GM12892 (cell line): ENCODE measurements around the gene FAM107A.

Source experiments
- DNase-seq: peaks from one replicate; pipeline ENCODE4 v3.0.0; 2011; ENCODE audit not compliant: insufficient read length
- FAIRE-seq: peaks from 2 replicates; lab custom pipeline; 2011; peaks lifted over from hg19 to GRCh38; lab: Jason Lieb, UNC
- POLR2A ChIP-seq: IDR thresholded peaks from 2 replicates; pipeline ENCODE4 v1.6.1; 2011; ENCODE audit warnings: low read depth, low read length, control low read depth
- POLR2AphosphoS5 ChIP-seq: IDR thresholded peaks from 2 replicates; pipeline ENCODE4 v1.6.1; 2011; ENCODE audit warnings: low read depth, low read length, control low read depth
- TAF1 ChIP-seq: IDR thresholded peaks from 2 replicates; pipeline ENCODE4 v1.6.1; 2011; ENCODE audit warnings: low read depth, mild to moderate bottlenecking, control low read depth, low read length, borderline replicate concordance

Gene FAM107A

GRCh38 chr3:58518291-58518789 is 58.9 kb downstream of the FAM107A start:
- no peak for TF ChIP-seq POLR2A
- TF ChIP-seq TAF1 = no peak
- FAIRE-seq = no peak

GRCh38 chr3:58514405-58514804 is 62.8 kb downstream of the FAM107A start:
- TF ChIP-seq POLR2AphosphoS5 (no peak), POLR2A (no peak), TAF1 (no peak)
- FAIRE-seq = no peak
- no peak for DNase-seq

More at GRCh38 chr3:58518291-58518789, 58.9 kb downstream of the FAM107A start:
- DNase-seq = no peak
